K562 (cell line): Measurements from ENCODE around the gene OR7G1. TPM values are rescaled to one million over a fixed set of nuclear protein-coding genes. Genes with fewer than 3 reads are reported as not detected.

ENCODE experiments used
- FOS ChIP-seq: IDR thresholded peaks from 3 replicates; pipeline ENCODE4 v1.6.1; 2011; ENCODE audit not compliant: insufficient read length; ENCODE audit errors: extremely low read depth
- FOXM1 ChIP-seq, 2 experiments: fragments of 450-650 bp in 1 of 2; sonication (generic) in 1 of 2; formaldehyde crosslinking in 1 of 2; IDR thresholded peaks; 2 replicates each; pipeline versions ENCODE4 v1.6.1 to v1.9.0; 2017 to 2022; ENCODE audit warnings: low read depth in 2 of 2, mild to moderate bottlenecking in 2 of 2, missing genetic modification reagents in 1 of 2, moderate library complexity in 1 of 2
- HMGN3 ChIP-seq: IDR thresholded peaks from 2 replicates; pipeline ENCODE4 v1.6.1; 2011; ENCODE audit warnings: borderline replicate concordance, low read depth, mild to moderate bottlenecking, mixed read lengths, low read length; ENCODE audit not compliant: insufficient read length; ENCODE audit errors: extremely low read depth
- MAZ ChIP-seq, 2 experiments: fragments of 450-650 bp in 1 of 2; sonication (generic) in 1 of 2; formaldehyde crosslinking; IDR thresholded peaks in 1 of 2; conservative IDR thresholded peaks in 1 of 2; 2 replicates each; pipeline versions ENCODE4 v1.4.0 to v1.5.0; 2020; ENCODE audit warnings: mild to moderate bottlenecking in 1 of 2, missing genetic modification reagents in 1 of 2
- NCOR1 ChIP-seq: fragments of 450-650 bp; IDR thresholded peaks from 2 replicates; pipeline ENCODE4 v1.6.1; 2016; ENCODE audit warnings: mild to moderate bottlenecking, moderate library complexity
- POU5F1 ChIP-seq: fragments of 150-350 bp; IDR thresholded peaks from 2 replicates; pipeline ENCODE4 v1.6.1; 2014; ENCODE audit warnings: borderline replicate concordance, low read length, low read depth, mild to moderate bottlenecking; ENCODE audit not compliant: partially characterized antibody
- RHOXF2B ChIP-seq: fragments of 250-450 bp; sonication (Bioruptor Pico); conservative IDR thresholded peaks from 2 replicates; pipeline ENCODE4 v1.5.1; 2021
- SMARCC2 ChIP-seq: fragments of 450-650 bp; IDR thresholded peaks from 2 replicates; pipeline ENCODE4 v1.6.1; 2017; ENCODE audit warnings: antibody characterized with exemption, moderate library complexity, mild to moderate bottlenecking, low read depth
- SMARCE1 ChIP-seq: fragments of 450-650 bp; IDR thresholded peaks from 2 replicates; pipeline ENCODE4 v1.7.1; 2016; ENCODE audit warnings: mild to moderate bottlenecking
- SRSF1 ChIP-seq: fragments of 200-400 bp; formaldehyde crosslinking; IDR thresholded peaks from 2 replicates; pipeline ENCODE4 v1.6.1; 2017; ENCODE audit warnings: mild to moderate bottlenecking, low read depth, low read length, moderate library complexity
- TRIM28 ChIP-seq: fragments of 450-650 bp; IDR thresholded peaks from 2 replicates; pipeline ENCODE4 v1.6.1; 2017
- ZNF561 ChIP-seq: fragments of 450-650 bp; formaldehyde crosslinking; conservative IDR thresholded peaks from 2 replicates; pipeline ENCODE4 v1.4.0; 2020; ENCODE audit warnings: mild to moderate bottlenecking, moderate library complexity
- polyA plus RNA-seq, 8 experiments: library from polyadenylated mRNA; depleted of rRNA in 4 of 8; stranded (reverse) in 5 of 8; unstranded in 3 of 8; fragments of >200 nt; fragmentation: Nextera tagmentation in 2 of 8; fragmentation: Illumina TruSeq in 1 of 8; extraction: Ambion mirVana in 2 of 8; extraction: Trizol in 1 of 8; gene quantifications; 2 replicates each; pipeline versions ENCODE4 v1.2.1 to v1.2.3, GENCODE V29; 2011 to 2014; ENCODE audit warnings: inconsistent platforms in 1 of 8, missing spikeins in 1 of 8
- total RNA-seq, 7 experiments: library from RNA; depleted of rRNA in 6 of 7; stranded (reverse); fragments of >200 nt in 6 of 7; fragmentation: Illumina TruSeq in 2 of 7; extraction: Trizol in 2 of 7; gene quantifications; 2 replicates each; pipeline versions ENCODE4 v1.2.1 to v1.2.3, GENCODE V29; 2011 to 2021; ENCODE audit warnings: low replicate concordance in 1 of 7
- TF ChIP-seq, protein P1 (sequence below), 2 experiments: fragments of 450-650 bp; IDR thresholded peaks; 2 replicates each; pipeline ENCODE4 v1.6.1; 2018; ENCODE audit warnings: mild to moderate bottlenecking in 2 of 2, low read depth in 1 of 2; ENCODE audit not compliant: partially characterized antibody in 2 of 2
- TF ChIP-seq, protein P2 (sequence below): fragments of 450-650 bp; IDR thresholded peaks from 2 replicates; pipeline ENCODE4 v1.6.1; 2016; ENCODE audit warnings: antibody characterized with exemption
- TF ChIP-seq, protein P3 (sequence below), 2 experiments: fragments of 200-800 bp in 1 of 2; sonication (Bioruptor generic) in 1 of 2; sonication (generic) in 1 of 2; formaldehyde crosslinking in 1 of 2; IDR thresholded peaks in 1 of 2; conservative IDR thresholded peaks in 1 of 2; 2 replicates each; pipeline versions ENCODE4 v1.5.0 to v1.6.1; 2016 to 2020; ENCODE audit warnings: missing compliant biosample characterization in 1 of 2, missing genetic modification characterization in 1 of 2, missing genetic modification reagents in 1 of 2
- TF ChIP-seq, protein P4 (sequence below): fragments of 450-650 bp; IDR thresholded peaks from 2 replicates; pipeline ENCODE4 v1.6.1; 2016; ENCODE audit warnings: borderline replicate concordance

Gene OR7G1
- total and polyA plus RNA-seq, 9 of the 15 experiments (the other 6 are each of a cell fraction or from before 2014, with no cell fraction given) = not detected

DNA sequence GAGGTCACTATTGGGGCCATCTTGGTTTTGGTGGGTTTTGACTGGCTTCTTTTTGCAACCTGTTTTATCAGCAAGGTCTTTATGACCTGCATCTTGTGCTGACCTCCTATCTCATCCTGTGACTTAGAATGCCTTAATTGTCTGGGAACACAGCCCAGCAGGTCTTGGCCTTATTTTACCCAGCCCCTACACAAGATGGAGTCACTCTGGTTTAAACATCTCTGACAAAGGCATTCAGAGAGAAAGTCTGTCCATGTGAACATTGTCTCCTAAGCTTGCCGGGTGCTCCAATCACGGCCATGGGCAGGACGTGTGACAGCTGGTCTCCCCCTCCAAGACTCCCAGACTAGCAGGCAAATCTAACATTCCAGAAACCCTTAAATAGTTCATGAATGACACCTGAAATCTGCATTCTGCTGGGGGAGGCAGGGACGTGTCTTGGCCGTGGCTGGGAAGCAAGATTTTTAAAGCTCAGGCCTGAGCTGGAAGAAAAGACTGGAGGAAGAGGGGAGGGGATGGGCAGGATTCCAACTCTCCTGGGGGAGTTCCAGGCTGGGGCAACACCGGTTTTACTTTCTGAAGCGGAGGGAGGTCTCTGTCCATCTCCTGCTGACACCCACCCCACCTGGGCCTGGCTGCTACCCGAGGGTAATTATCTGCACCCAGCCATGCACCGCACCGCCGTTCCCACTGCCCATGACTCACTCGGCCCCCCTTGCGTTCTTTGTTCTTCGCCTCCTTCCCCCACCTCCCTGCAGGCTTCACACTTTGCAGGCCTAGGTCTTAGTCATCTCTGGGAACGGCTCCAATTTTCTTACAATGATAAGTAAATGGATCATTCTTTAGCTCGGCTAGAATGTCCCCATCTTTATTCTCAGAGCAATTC, 40.3 kb downstream of the OR7G1 start (continued):
- TF ChIP-seq, protein P1, sequence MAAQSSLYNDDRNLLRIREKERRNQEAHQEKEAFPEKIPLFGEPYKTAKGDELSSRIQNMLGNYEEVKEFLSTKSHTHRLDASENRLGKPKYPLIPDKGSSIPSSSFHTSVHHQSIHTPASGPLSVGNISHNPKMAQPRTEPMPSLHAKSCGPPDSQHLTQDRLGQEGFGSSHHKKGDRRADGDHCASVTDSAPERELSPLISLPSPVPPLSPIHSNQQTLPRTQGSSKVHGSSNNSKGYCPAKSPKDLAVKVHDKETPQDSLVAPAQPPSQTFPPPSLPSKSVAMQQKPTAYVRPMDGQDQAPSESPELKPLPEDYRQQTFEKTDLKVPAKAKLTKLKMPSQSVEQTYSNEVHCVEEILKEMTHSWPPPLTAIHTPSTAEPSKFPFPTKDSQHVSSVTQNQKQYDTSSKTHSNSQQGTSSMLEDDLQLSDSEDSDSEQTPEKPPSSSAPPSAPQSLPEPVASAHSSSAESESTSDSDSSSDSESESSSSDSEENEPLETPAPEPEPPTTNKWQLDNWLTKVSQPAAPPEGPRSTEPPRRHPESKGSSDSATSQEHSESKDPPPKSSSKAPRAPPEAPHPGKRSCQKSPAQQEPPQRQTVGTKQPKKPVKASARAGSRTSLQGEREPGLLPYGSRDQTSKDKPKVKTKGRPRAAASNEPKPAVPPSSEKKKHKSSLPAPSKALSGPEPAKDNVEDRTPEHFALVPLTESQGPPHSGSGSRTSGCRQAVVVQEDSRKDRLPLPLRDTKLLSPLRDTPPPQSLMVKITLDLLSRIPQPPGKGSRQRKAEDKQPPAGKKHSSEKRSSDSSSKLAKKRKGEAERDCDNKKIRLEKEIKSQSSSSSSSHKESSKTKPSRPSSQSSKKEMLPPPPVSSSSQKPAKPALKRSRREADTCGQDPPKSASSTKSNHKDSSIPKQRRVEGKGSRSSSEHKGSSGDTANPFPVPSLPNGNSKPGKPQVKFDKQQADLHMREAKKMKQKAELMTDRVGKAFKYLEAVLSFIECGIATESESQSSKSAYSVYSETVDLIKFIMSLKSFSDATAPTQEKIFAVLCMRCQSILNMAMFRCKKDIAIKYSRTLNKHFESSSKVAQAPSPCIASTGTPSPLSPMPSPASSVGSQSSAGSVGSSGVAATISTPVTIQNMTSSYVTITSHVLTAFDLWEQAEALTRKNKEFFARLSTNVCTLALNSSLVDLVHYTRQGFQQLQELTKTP (IDR thresholded peaks at IDR 0.05; ENCODE audit: low read depth in 1 of 2, partially characterized antibody in 2 of 2) = peak in 1 of 2 experiments; percentile 55
- TF ChIP-seq, protein P2, sequence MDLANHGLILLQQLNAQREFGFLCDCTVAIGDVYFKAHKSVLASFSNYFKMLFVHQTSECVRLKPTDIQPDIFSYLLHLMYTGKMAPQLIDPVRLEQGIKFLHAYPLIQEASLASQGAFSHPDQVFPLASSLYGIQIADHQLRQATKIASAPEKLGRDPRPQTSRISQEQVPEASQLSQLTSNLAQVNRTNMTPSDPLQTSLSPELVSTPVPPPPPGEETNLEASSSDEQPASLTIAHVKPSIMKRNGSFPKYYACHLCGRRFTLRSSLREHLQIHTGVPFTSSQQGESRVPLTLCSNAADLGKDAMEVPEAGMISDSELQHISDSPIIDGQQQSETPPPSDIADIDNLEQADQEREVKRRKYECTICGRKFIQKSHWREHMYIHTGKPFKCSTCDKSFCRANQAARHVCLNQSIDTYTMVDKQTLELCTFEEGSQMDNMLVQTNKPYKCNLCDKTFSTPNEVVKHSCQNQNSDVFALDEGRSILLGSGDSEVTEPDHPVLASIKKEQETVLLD = peak; percentile 47; the same call in 1 of the 2 replicates
- TF ChIP-seq POU5F1 (no peak), HMGN3 (peak; percentile 94), RHOXF2B (CRISPR knock-in tag) (no peak), FOS (peak; percentile 76), SRSF1 (no peak), MAZ (CRISPR knock-in tag; conservative IDR thresholded peaks at IDR 0.05 in 1 of 2, IDR thresholded peaks at IDR 0.05 in 1 of 2) (peak; percentile 29 to 55; a peak in 2 of 4 replicates), TRIM28 (peak; percentile 53; the same call in 1 of the 2 replicates), SMARCE1 (peak; percentile 99), SMARCC2 (peak; percentile 95), NCOR1 (peak; percentile 82), ZNF561 (CRISPR knock-in tag) (no peak), FOXM1 (IDR thresholded peaks at IDR 0.05; ENCODE audit: low read depth) (no peak), FOXM1 (CRISPR knock-in tag; IDR thresholded peaks at IDR 0.05; ENCODE audit: low read depth) (no peak)
- TF ChIP-seq, protein P3, sequence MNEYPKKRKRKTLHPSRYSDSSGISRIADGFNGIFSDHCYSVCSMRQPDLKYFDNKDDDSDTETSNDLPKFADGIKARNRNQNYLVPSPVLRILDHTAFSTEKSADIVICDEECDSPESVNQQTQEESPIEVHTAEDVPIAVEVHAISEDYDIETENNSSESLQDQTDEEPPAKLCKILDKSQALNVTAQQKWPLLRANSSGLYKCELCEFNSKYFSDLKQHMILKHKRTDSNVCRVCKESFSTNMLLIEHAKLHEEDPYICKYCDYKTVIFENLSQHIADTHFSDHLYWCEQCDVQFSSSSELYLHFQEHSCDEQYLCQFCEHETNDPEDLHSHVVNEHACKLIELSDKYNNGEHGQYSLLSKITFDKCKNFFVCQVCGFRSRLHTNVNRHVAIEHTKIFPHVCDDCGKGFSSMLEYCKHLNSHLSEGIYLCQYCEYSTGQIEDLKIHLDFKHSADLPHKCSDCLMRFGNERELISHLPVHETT (CRISPR knock-in tag; conservative IDR thresholded peaks at IDR 0.05 in 1 of 2, IDR thresholded peaks at IDR 0.05 in 1 of 2) = 0 out of 4 replicates have a peak, but pooled peaks of 1 of the 2 experiments have one; percentile 41
- TF ChIP-seq, protein P4, sequence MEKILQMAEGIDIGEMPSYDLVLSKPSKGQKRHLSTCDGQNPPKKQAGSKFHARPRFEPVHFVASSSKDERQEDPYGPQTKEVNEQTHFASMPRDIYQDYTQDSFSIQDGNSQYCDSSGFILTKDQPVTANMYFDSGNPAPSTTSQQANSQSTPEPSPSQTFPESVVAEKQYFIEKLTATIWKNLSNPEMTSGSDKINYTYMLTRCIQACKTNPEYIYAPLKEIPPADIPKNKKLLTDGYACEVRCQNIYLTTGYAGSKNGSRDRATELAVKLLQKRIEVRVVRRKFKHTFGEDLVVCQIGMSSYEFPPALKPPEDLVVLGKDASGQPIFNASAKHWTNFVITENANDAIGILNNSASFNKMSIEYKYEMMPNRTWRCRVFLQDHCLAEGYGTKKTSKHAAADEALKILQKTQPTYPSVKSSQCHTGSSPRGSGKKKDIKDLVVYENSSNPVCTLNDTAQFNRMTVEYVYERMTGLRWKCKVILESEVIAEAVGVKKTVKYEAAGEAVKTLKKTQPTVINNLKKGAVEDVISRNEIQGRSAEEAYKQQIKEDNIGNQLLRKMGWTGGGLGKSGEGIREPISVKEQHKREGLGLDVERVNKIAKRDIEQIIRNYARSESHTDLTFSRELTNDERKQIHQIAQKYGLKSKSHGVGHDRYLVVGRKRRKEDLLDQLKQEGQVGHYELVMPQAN = no peak
